B cell (primary cell): ENCODE measurements around the gene CDH2.

Experiments
- EZH2 ChIP-seq: IDR thresholded peaks from 2 replicates; pipeline ENCODE4 v1.6.1; 2012; ENCODE audit warnings: borderline replicate concordance, low read depth, mild to moderate bottlenecking, moderate library complexity, low read length; ENCODE audit not compliant: insufficient read depth, poor library complexity, severe bottlenecking
- TF ChIP-seq, protein P1 (sequence below): fragments of 200-600 bp; IDR thresholded peaks from one replicate; pipeline ENCODE4 v1.8.0; 2022; ENCODE audit warnings: antibody characterized with exemption, mild to moderate bottlenecking

GRCh38 chr18:28027755-28028154 is 149.2 kb downstream of the CDH2 start:
- TF ChIP-seq, protein P1, sequence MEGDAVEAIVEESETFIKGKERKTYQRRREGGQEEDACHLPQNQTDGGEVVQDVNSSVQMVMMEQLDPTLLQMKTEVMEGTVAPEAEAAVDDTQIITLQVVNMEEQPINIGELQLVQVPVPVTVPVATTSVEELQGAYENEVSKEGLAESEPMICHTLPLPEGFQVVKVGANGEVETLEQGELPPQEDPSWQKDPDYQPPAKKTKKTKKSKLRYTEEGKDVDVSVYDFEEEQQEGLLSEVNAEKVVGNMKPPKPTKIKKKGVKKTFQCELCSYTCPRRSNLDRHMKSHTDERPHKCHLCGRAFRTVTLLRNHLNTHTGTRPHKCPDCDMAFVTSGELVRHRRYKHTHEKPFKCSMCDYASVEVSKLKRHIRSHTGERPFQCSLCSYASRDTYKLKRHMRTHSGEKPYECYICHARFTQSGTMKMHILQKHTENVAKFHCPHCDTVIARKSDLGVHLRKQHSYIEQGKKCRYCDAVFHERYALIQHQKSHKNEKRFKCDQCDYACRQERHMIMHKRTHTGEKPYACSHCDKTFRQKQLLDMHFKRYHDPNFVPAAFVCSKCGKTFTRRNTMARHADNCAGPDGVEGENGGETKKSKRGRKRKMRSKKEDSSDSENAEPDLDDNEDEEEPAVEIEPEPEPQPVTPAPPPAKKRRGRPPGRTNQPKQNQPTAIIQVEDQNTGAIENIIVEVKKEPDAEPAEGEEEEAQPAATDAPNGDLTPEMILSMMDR: no peak
- no peak for TF ChIP-seq EZH2
